GM19035 (cell line): ENCODE data around the gene JSRP1.

Experiments
- ATAC-seq: cut with Tn5 transposase; IDR thresholded peaks from one replicate; pipeline ENCODE4 v1.9.1; 2021; ENCODE audit not compliant: unreplicated experiment

The JSRP1 gene

DNA sequence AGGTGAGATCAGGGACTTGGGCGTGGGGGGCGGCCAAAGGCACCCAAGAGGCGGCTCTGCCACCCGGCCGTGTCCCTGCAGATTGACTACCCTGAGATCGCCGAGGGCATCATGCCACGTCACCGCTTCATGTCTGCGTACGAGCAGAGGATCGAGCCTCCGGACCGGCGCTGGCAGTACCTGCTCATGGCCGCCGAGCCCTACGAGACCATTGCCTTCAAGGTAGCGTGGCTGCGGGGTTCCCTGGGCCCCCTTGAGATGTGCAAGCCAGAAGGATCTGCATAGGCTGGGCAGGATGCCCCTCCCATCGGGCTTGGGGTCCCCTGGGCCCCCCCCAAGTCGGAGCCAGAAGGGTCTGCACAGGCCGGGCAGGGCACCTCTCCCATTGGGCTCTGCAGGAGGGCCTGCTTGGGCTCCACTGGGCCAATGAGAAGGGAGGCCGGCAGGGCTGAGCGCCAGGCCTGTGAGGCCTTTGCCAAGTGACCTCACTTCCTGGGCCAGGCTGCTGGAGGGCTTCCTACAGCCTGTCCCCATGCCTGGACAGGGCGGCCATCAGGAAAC is 9.3 kb downstream of the JSRP1 start:
- ATAC-seq, result no peak

DNA sequence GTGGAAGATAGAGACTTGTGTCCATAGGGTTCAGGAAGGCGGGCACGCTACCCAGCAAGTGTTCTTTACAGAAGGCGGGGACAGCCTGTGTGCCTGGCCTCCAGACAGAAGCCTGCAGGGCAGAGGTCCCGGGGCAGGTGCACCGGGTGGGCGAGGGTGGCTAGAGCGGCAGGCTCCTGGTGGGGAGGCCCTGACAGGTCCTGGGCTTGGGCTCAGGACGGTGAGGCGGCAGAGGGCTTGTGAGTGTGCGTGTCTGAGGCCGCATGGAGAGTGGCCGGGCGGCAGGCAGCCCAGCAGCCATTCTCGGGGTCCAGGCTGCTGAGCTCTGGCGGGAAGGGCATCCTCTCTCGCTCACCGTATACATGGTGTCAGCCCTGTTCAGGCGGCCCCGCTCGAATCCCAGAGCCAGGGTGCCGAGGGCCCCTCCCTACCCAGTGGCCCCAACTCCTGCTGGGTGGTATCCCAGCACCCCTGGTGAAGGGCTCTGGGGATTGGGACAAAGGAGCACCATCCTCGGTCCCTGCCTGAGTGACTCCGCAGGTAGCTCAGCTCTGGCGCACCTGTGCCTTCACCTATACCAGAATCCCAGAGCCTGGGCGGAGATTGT is 10.1 kb downstream of the JSRP1 start:
- no peak for ATAC-seq

GRCh38 chr19:2245273-2245672 is 10.9 kb downstream of the JSRP1 start:
- ATAC-seq, result no peak

GRCh38 chr19:2244486-2244885 is 11.7 kb downstream of the JSRP1 start:
- no peak for ATAC-seq

GRCh38 chr19:2244125-2244411 is 12.1 kb downstream of the JSRP1 start:
- no peak for ATAC-seq

DNA sequence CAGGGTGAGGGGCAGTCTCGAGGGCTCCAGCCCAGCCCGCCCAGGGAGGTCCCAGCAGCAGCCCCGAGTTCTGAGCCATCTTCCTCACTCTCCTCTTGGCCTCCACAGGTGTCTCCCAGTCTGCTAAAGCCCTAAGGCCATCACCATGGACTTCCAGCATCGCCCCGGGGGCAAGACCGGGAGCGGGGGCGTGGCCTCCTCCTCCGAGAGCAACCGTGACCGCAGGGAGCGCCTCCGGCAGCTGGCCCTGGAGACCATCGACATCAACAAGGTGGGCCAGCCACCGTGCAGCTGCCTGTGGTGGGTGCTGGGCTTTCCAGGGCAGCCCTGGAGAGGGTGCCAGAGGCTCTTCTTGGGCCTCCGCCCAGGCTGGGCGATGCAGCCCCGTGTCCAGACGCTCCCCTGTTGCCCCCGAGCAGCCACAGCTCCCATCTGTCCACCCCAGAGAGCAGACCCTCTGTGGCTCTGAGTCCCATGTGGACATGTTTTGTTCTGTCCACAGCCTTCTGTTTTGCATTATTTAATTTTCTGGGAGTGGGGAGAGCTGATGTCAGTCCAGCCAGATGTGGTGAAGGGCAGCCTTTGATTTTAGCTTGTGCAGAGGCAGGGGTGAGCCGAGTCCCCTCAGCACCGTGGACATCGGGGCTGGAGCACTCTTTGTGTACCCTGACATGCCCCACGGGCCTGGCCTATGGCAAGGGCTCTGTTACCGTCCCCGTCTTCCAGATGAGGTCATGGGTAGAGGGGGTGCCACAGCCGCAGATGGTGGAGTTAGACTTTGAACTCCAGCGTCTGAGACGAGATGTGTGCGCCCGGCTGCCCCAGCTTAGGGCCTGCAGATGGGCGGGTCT is 12.7 kb downstream of the JSRP1 start:
- ATAC-seq, result no peak

DNA sequence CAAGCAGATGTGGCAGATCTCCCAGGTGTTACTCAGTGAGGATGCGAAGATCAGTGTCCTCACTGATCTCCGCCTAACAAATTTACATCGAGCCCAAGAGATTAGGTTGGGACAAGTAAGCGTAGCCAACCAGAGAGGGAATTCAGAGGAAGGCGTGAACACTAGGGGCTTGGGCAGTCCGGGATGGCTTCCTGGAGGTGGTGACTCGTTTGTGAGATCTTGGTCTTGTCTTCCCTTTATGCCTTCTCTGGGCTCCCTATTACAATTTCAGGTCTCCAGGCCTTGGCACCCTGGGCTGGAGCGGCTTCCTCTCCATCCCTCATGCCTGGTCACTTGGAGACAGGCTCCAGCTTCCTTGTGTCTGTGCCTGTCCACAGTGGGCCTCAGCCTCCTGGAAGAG is 13.4 kb downstream of the JSRP1 start:
- no peak for ATAC-seq

DNA sequence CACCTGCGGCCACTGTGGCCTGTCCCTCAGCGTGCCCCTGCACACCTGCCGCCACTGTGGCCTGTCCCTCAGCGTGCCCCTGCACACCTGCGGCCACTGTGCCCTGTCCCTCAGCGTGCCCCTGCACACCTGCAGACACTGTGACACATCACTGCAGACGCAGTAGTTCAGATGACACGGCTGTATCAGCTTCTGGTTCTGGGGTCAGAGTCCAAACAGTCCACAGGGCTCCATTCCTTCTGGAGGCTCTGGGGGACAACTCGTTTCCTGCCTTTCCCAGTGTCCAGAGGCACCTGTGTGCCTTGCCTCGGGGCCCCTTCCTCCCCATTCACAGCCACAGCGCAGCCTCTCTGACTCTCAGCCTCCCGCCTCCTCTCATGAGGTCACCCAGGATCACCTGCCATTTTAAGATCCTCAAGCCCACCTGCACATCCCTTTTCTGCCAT is 14.1 kb downstream of the JSRP1 start:
- ATAC-seq, result no peak

DNA sequence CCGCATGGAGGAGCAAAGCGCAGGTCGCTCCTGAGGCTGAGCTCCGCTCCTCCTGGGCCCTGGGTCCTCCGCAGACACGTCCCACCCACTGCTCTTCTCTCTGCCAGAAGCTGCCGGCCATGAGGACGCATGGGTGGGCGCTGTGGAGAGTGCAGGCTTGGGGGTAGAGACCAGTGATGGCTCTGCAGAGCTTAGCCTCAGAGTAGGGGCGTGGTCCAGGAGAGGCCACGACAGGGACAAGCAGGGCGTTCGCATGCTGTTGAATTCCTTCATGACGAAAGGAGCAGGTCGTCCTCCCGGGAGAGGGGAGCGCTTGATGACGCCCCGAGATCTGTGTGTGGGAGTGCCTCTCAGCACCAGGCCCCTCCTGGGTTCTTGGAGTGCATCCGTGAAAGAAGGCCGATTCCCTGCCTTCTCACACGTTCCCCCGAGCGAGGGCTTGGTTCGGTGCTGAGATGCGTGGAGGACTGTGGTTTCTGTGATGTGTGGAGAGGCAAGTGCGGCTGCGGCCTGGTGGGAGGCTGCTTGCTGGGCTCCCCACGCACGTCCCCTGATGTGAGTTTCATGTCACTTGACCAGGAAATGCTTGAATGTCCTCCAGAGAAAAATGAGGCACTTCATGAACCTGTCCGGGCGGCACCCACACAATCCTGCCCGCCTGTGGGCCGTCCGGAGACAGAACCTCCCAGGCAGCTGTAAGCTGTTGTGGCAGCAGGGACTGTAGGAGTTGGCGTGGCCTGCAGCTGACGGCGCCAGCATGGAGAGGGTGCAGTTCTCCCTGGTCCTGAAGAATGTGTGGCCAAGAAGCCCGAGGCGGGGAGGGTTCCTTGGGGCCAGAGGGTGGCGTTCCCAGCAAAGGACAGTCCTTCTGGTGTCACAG is 15.1 kb downstream of the JSRP1 start:
- ATAC-seq, result no peak

DNA sequence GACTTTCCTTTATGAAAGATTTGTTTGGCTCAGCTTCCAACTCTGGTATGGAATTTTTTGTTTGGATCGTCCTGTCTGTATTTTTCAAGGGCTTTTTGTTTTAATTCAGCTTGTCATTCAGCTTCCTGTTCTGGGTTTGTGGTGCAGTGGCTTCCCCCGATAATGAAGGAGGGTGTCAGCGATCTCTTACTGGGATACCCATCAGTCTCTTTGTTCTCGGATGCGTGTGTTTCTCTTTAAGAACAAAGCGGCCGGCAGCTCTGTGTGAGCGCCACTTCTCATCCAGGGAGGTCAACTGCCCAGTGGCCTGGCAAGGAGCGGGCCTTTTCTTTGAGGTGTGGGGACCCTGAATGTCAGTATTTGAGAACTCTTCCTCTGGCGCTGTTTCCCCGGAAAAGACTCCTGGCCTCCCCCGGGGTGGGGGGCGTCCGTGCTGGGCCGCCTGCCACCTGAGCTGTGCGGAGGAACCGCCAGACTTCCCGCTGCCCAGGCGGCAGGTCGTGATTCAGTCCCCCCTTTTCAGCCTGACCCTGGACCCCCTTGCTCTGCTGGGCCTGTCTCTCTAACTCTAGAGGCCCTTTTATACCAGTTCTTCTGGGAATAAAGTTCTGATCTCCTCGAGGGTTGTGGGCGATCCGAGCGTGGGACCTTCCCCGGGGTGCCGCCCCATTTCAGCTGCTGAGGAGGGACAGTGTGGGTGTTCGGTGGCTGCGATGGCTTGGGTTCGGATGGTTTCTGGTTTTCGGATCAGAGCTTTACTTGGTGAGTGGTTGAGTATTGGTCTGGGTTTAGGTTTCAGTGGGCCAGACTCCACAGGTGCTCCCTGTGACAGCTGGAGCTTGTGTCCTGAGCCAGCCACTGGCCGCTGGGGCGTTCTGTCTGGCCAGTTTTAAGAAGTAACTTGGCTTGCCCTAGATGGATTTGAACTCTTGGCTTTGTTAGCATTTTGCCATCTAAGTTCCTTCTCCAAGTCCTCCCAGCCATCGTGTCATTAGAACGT is 16.1 kb downstream of the JSRP1 start:
- no peak for ATAC-seq

GRCh38 chr19:2239173-2239572 is 17.0 kb downstream of the JSRP1 start:
- no peak for ATAC-seq

GRCh38 chr19:2237869-2238153 is 18.4 kb downstream of the JSRP1 start:
- no peak for ATAC-seq

- no peak for ATAC-seq
Observed at GRCh38 chr19:2237051-2237868, 19.0 kb downstream of the JSRP1 start.

DNA sequence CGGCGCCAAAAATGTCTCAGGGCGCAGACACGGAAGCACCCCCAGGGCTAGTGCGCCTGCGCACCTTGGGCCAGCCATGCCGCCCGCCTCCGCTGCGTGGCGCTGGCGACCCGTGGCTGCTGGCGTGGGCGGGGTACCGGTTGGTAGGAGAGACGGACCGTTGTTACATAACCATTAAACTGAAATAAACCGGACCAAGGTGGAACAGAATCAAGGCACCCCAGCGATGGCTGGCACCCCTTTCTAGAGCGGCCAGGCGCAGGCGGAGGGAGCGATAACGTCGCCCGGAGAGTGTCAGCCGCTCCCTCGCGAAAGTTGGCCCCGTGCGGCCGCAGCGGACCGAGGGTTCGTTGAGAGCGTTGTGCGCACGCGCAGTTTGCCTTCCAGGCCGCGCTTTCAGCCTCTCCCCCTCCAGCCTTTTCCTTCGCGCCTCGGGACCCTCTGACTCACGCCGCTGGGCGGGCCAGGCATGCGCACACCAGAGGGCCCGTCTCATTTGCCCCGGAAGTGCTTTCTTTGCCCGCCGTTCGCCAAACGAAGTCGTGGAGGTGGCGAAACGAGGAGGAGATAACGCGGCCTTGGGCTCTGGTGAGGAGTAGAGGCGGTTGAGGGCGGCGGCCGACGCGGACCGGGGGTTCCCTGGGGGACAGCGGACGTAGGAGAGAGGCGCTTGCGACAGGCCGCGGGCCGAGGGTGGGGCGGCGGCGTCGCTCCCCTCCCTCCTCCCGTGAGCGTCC is 19.7 kb downstream of the JSRP1 start, which contains the start of the genes PLEKHJ1 and SF3A2:
TSS of gene PLEKHJ1 (minus strand) at position 16 of the 737 bp plus-strand sequence. CDS start 81 bp downstream, outside the sequence.
TSS of gene SF3A2 (plus strand) at position 511 of the 737 bp plus-strand sequence. CDS start 6,595 bp downstream, outside the sequence.
- peak; percentile 70 for ATAC-seq

DNA sequence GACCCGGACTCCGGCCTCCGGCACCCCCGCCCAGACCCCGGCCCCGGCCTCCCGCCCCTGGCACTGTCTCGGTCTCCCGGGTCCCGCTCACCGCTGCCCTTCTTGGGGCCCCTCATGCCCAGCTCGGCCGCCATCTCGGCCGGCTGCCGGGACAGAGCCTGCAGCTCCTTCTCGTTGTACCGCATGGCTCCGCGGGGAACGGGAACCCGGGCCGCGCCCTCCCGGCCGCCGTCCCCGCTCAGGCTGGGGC is 20.2 kb downstream of the JSRP1 start:
- no peak for ATAC-seq

- ATAC-seq, result peak; percentile 12
Observed at GRCh38 chr19:2235381-2236063, 20.7 kb downstream of the JSRP1 start.

- ATAC-seq, result no peak
Observed at GRCh38 chr19:2234996-2235380, 21.2 kb downstream of the JSRP1 start.

DNA sequence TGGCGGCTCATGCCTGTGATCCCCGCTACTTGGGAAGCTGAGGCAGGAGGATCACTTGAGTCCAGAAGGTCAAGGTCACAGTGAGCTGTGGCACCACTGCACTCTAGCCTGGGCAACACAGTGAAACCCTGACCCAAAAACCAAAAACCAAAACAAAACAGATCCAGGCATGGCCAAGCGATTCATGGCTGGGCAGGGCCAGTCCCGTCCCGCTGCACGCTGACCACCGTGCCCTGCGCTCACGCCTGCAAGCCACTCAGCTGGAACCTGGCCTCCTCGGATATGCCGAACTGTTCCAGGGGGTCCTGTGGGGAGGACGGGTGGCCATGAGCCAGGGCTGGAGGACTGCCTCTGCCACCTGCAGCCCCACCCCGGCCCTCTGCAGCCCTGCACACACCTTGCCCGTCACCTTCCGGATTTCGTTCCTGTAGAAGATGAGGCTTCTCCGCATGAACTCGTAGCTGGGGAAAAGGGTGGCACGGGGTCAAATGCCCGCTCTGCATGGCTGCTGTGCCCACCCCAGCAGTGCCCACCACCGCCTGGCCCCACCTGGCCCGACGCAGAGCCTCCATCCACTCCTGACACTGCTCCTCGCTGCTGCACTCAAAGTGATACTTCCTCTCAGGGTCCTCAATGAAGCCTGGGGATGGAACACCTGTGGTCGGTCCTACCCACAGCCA is 22.5 kb downstream of the JSRP1 start:
- no peak for ATAC-seq
